ENCODE results near the gene CACNA2D3.
"Not testable (repeated sequence)": the region's sequence is repeated elsewhere in the genome, so short reads cannot be mapped to it uniquely, and the experiment has no call there.

Gene CACNA2D3

GRCh38 chr3:54122324-54123002 is at the start of gene CACNA2D3:
TSS of gene CACNA2D3 (plus strand) at chr3:54122552.
- Histone ChIP-seq H3K36me3 (ENCODE audit: insufficient read depth, low read length) (no peaks in the 10 kb centered on the region), H3K9ac (ENCODE audit: low read depth, low read length) (peak within 1 kb of the TSS; percentile 66)

GRCh38 chr3:54073386-54073785 is 49.0 kb upstream of the CACNA2D3 start:
- no peaks in the 10 kb centered on the region; the same call in 1 of the 2 replicates for H3K36me3 ChIP-seq (ENCODE audit: insufficient read depth, low read length)
- H3K9ac ChIP-seq (ENCODE audit: low read depth, low read length): no peak overlapping the region
- peaks cover 2% of the 10 kb centered on the region for H3K4me1 ChIP-seq (ENCODE audit: insufficient read depth, low read length)
- H3K9me3 ChIP-seq (ENCODE audit: control insufficient read depth, insufficient read depth, low read length): peaks cover 19% of the 10 kb centered on the region

More at GRCh38 chr3:54122324-54123002, at the start of gene CACNA2D3:
- Histone ChIP-seq H3K9me3 (ENCODE audit: control insufficient read depth, insufficient read depth, low read length) (no peaks in the 10 kb centered on the region), H3K4me1 (ENCODE audit: insufficient read depth, low read length) (peaks cover 7% of the 10 kb centered on the region; the same call in 1 of the 2 replicates)

- H3K9ac ChIP-seq (ENCODE audit: low read depth, low read length): no peak overlapping the region
- no peaks in the 10 kb centered on the region for H3K9me3 ChIP-seq (ENCODE audit: control insufficient read depth, insufficient read depth, low read length)
- H3K36me3 ChIP-seq (ENCODE audit: insufficient read depth, low read length): no peaks in the 10 kb centered on the region; the same call in 1 of the 2 replicates
- H3K4me1 ChIP-seq (ENCODE audit: insufficient read depth, low read length): peaks cover 23% of the 10 kb centered on the region
Observed at GRCh38 chr3:54079314-54079713, 43.0 kb upstream of the CACNA2D3 start.

- Histone ChIP-seq H3K36me3 (ENCODE audit: insufficient read depth, low read length) (no peaks in the 10 kb centered on the region; the same call in 1 of the 2 replicates), H3K4me1 (ENCODE audit: insufficient read depth, low read length) (peaks cover 23% of the 10 kb centered on the region), H3K9ac (ENCODE audit: low read depth, low read length) (no peak overlapping the region), H3K9me3 (ENCODE audit: control insufficient read depth, insufficient read depth, low read length) (no peaks in the 10 kb centered on the region)
Observed at GRCh38 chr3:54079730-54080325, 42.5 kb upstream of the CACNA2D3 start.

- no peaks in the 10 kb centered on the region for H3K9me3 ChIP-seq (ENCODE audit: control insufficient read depth, insufficient read depth, low read length)
- peaks cover 17% of the 10 kb centered on the region for H3K4me1 ChIP-seq (ENCODE audit: insufficient read depth, low read length)
- H3K36me3 ChIP-seq (ENCODE audit: insufficient read depth, low read length): no peaks in the 10 kb centered on the region
- no peak overlapping the region for H3K9ac ChIP-seq (ENCODE audit: low read depth, low read length)
Observed at GRCh38 chr3:54083921-54084320, 38.4 kb upstream of the CACNA2D3 start.

- Histone ChIP-seq H3K36me3 (ENCODE audit: insufficient read depth, low read length) (no peaks in the 10 kb centered on the region), H3K9me3 (ENCODE audit: control insufficient read depth, insufficient read depth, low read length) (no peaks in the 10 kb centered on the region), H3K4me1 (ENCODE audit: insufficient read depth, low read length) (no peaks in the 10 kb centered on the region), H3K9ac (ENCODE audit: low read depth, low read length) (no peak overlapping the region)
Observed at GRCh38 chr3:54085936-54086335, 36.4 kb upstream of the CACNA2D3 start.

GRCh38 chr3:54086652-54087405 is 35.5 kb upstream of the CACNA2D3 start:
- H3K9ac ChIP-seq (ENCODE audit: low read depth, low read length): peak overlapping the region; percentile 59; the same call in 1 of the 2 replicates
- no peaks in the 10 kb centered on the region for H3K4me1 ChIP-seq (ENCODE audit: insufficient read depth, low read length)
- H3K9me3 ChIP-seq (ENCODE audit: control insufficient read depth, insufficient read depth, low read length): no peaks in the 10 kb centered on the region
- H3K36me3 ChIP-seq (ENCODE audit: insufficient read depth, low read length): no peaks in the 10 kb centered on the region

- H3K4me1 ChIP-seq (ENCODE audit: insufficient read depth, low read length): no peaks in the 10 kb centered on the region
- peak overlapping the region; percentile 59; the same call in 1 of the 2 replicates for H3K9ac ChIP-seq (ENCODE audit: low read depth, low read length)
- no peaks in the 10 kb centered on the region for H3K36me3 ChIP-seq (ENCODE audit: insufficient read depth, low read length)
- H3K9me3 ChIP-seq (ENCODE audit: control insufficient read depth, insufficient read depth, low read length): no peaks in the 10 kb centered on the region
Observed at GRCh38 chr3:54087581-54088410, 34.6 kb upstream of the CACNA2D3 start.

GRCh38 chr3:54093491-54094248 is 28.7 kb upstream of the CACNA2D3 start:
- Histone ChIP-seq H3K9me3 (ENCODE audit: control insufficient read depth, insufficient read depth, low read length) (no peaks in the 10 kb centered on the region), H3K4me1 (ENCODE audit: insufficient read depth, low read length) (no peaks in the 10 kb centered on the region), H3K9ac (ENCODE audit: low read depth, low read length) (no peak overlapping the region), H3K36me3 (ENCODE audit: insufficient read depth, low read length) (no peaks in the 10 kb centered on the region)

- Histone ChIP-seq H3K36me3 (ENCODE audit: insufficient read depth, low read length) (no peaks in the 10 kb centered on the region), H3K9me3 (ENCODE audit: control insufficient read depth, insufficient read depth, low read length) (no peaks in the 10 kb centered on the region), H3K9ac (ENCODE audit: low read depth, low read length) (no peak overlapping the region), H3K4me1 (ENCODE audit: insufficient read depth, low read length) (no peaks in the 10 kb centered on the region)
Observed at GRCh38 chr3:54094926-54095325, 27.4 kb upstream of the CACNA2D3 start.

- Histone ChIP-seq H3K9ac (ENCODE audit: low read depth, low read length) (no peak overlapping the region), H3K4me1 (ENCODE audit: insufficient read depth, low read length) (no peaks in the 10 kb centered on the region), H3K36me3 (ENCODE audit: insufficient read depth, low read length) (no peaks in the 10 kb centered on the region), H3K9me3 (ENCODE audit: control insufficient read depth, insufficient read depth, low read length) (no peaks in the 10 kb centered on the region)
Observed at GRCh38 chr3:54099381-54099780, 23.0 kb upstream of the CACNA2D3 start.

- H3K9me3 ChIP-seq (ENCODE audit: control insufficient read depth, insufficient read depth, low read length): no peaks in the 10 kb centered on the region
- H3K9ac ChIP-seq (ENCODE audit: low read depth, low read length): no peak overlapping the region
- no peaks in the 10 kb centered on the region for H3K36me3 ChIP-seq (ENCODE audit: insufficient read depth, low read length)
Observed at GRCh38 chr3:54104084-54104483, 18.3 kb upstream of the CACNA2D3 start.

GRCh38 chr3:54116129-54116528 is 6.2 kb upstream of the CACNA2D3 start:
- not testable (repeated sequence) for H3K36me3 ChIP-seq (ENCODE audit: insufficient read depth, low read length); H3K9ac ChIP-seq (ENCODE audit: low read depth, low read length)

More at GRCh38 chr3:54104084-54104483, 18.3 kb upstream of the CACNA2D3 start:
- H3K4me1 ChIP-seq (ENCODE audit: insufficient read depth, low read length): no peaks in the 10 kb centered on the region

More at GRCh38 chr3:54116129-54116528, 6.2 kb upstream of the CACNA2D3 start:
- not testable (repeated sequence) for H3K9me3 ChIP-seq (ENCODE audit: control insufficient read depth, insufficient read depth, low read length); H3K4me1 ChIP-seq (ENCODE audit: insufficient read depth, low read length)
